Measurements from ENCODE around the gene TBC1D14. TPM values are rescaled to one million over a fixed set of nuclear protein-coding genes. Genes with fewer than 3 reads are reported as not detected.

Gene TBC1D14
- total RNA-seq, 1 experiment from 2014 or later: 50.2 TPM

- H3K27ac ChIP-seq (ENCODE audit: insufficient read length, low read depth, low read length): no peak overlapping the region
- no peak overlapping the region for H2BK12ac ChIP-seq (ENCODE audit: insufficient read length, low read depth, low read length)
- H2BK20ac ChIP-seq (ENCODE audit: low read depth, low read length, poor library complexity, severe bottlenecking): no peak overlapping the region
- H3K9me3 Mint-ChIP-seq: peaks cover 0 to 5% of the 10 kb centered on the region in 2 experiments; a peak in 4 of 5 replicates
- no CpG with 5 or more reads among the region's 3 CpGs for WGBS (ENCODE audit: extremely low coverage, insufficient read length, low lambda C conversion rate)
- H3K4ac ChIP-seq (ENCODE audit: low read depth, low read length): no peak overlapping the region
- H3K18ac ChIP-seq (ENCODE audit: insufficient read length, low read depth, low read length): no peak overlapping the region
- H3K27me3 ChIP-seq (ENCODE audit: insufficient read depth, low read length): no peaks in the 10 kb centered on the region
- no peak overlapping the region for H2BK5ac ChIP-seq (ENCODE audit: insufficient read length, low read length)
- no peak overlapping the region for H2BK120ac ChIP-seq (ENCODE audit: low read depth, low read length, poor library complexity, severe bottlenecking)
- no peak overlapping the region for H3K4me3 Mint-ChIP-seq
- H3K14ac ChIP-seq (ENCODE audit: insufficient read depth, low read length): no peak overlapping the region
- H3K4me1 ChIP-seq (ENCODE audit: insufficient read depth, low read length): peaks cover 12% of the 10 kb centered on the region; the same call in 1 of the 2 replicates
- H3K9ac ChIP-seq (ENCODE audit: extremely low read depth, insufficient read length, low read length): no peak overlapping the region
- no peaks in the 10 kb centered on the region for H3K9me3 ChIP-seq (ENCODE audit: control insufficient read depth, low read depth, low read length)
- H2AFZ ChIP-seq (ENCODE audit: low read length): no peak overlapping the region
- H3K36me3 Mint-ChIP-seq (ENCODE audit: insufficient read depth in 1 of 3, low read depth in 3 of 3): peaks cover 0 to 4% (median 4%) of the 10 kb centered on the region in 3 experiments; a peak in 4 of 7 replicates
- TF ChIP-seq CTCF (conservative IDR thresholded peaks at IDR 0.05): no peak
- H3K56ac ChIP-seq (ENCODE audit: insufficient read length, low read depth, low read length): no peak overlapping the region
- H2AK5ac ChIP-seq (ENCODE audit: insufficient read length, low read length): no peak overlapping the region
- no peaks in the 10 kb centered on the region for H3K79me1 ChIP-seq (ENCODE audit: insufficient read depth, low read depth, low read length, poor library complexity, severe bottlenecking)
- H4K91ac ChIP-seq (ENCODE audit: insufficient read length, low read depth, low read length): no peak overlapping the region
- no peak overlapping the region for H3K4me2 ChIP-seq (ENCODE audit: insufficient read depth, insufficient read length, low read length)
- H3K27ac Mint-ChIP-seq: peak overlapping the region in 2 of 3 experiments; percentile 65 to 69; a peak in 2 of 7 replicates
- no peak overlapping the region for H3T11ph ChIP-seq (ENCODE audit: low read length)
- DNase-seq: no peak
- peaks cover 38 to 46% of the 10 kb centered on the region in 2 experiments for H3K4me1 Mint-ChIP-seq
- no peak overlapping the region for H4K5ac ChIP-seq (ENCODE audit: insufficient read length, low read depth, low read length)
- H3K27me3 Mint-ChIP-seq (ENCODE audit: low read depth): no peaks in the 10 kb centered on the region
- H3K79me2 ChIP-seq (ENCODE audit: insufficient read depth, low read length): no peaks in the 10 kb centered on the region
- no peaks in the 10 kb centered on the region for H4K20me1 ChIP-seq (ENCODE audit: control insufficient read depth, insufficient read depth, insufficient read length)
- H2BK15ac ChIP-seq (ENCODE audit: low read depth, low read length): no peak overlapping the region
- peaks cover 5% of the 10 kb centered on the region for H3K23me2 ChIP-seq (ENCODE audit: insufficient read length, low read depth, low read length, poor library complexity, severe bottlenecking)
- no peak overlapping the region for H4K8ac ChIP-seq (replicated peaks; ENCODE audit: insufficient read length, low read depth, low read length)
- no peak overlapping the region for H3K23ac ChIP-seq (ENCODE audit: insufficient read length, low read depth, low read length)
Measured at GRCh38 chr4:6948134-6948460, 38.5 kb downstream of the TBC1D14 start.
